HepG2 (cell line): ENCODE data around the gene C22orf39. TPM values are rescaled to one million over a fixed set of nuclear protein-coding genes. Genes with fewer than 3 reads are reported as not detected.

Experiments
- ELK4 ChIP-seq: sonication (generic); formaldehyde crosslinking; IDR thresholded peaks from 2 replicates; pipeline ENCODE4 v1.9.0; 2021; ENCODE audit warnings: missing genetic modification reagents, borderline replicate concordance
- ESRRA ChIP-seq: sonication (generic); formaldehyde crosslinking; IDR thresholded peaks from 2 replicates; pipeline ENCODE4 v1.5.1; 2020; ENCODE audit warnings: mild to moderate bottlenecking, low read depth, missing genetic modification reagents
- FOXC1 ChIP-seq: sonication (generic); formaldehyde crosslinking; IDR thresholded peaks from 2 replicates; pipeline ENCODE4 v1.8.0; 2022; ENCODE audit warnings: mild to moderate bottlenecking, missing genetic modification reagents, borderline replicate concordance
- KLF11 ChIP-seq: IDR thresholded peaks from 2 replicates; pipeline ENCODE4 v1.6.1; 2016; ENCODE audit warnings: missing compliant biosample characterization
- MAX ChIP-seq: IDR thresholded peaks from 2 replicates; pipeline ENCODE4 v1.6.1; 2012; ENCODE audit warnings: inconsistent platforms
- MTERF4 ChIP-seq: sonication (generic); formaldehyde crosslinking; IDR thresholded peaks from 2 replicates; pipeline ENCODE4 v1.8.0; 2023; ENCODE audit warnings: mild to moderate bottlenecking, missing genetic modification reagents
- MXD1 ChIP-seq: sonication (generic); formaldehyde crosslinking; IDR thresholded peaks from 2 replicates; pipeline ENCODE4 v1.4.0; 2020; ENCODE audit warnings: mild to moderate bottlenecking, missing genetic modification reagents
- MXD3 ChIP-seq: IDR thresholded peaks from 2 replicates; pipeline ENCODE4 v1.6.1; 2016; ENCODE audit warnings: mild to moderate bottlenecking, missing biosample characterization, missing genetic modification reagents
- PLSCR1 ChIP-seq: sonication (generic); formaldehyde crosslinking; IDR thresholded peaks from 2 replicates; pipeline ENCODE4 v1.5.0; 2020; ENCODE audit warnings: missing genetic modification reagents, mild to moderate bottlenecking, borderline replicate concordance
- REL ChIP-seq: sonication (generic); formaldehyde crosslinking; conservative IDR thresholded peaks from 2 replicates; pipeline ENCODE4 v1.8.0; 2022; ENCODE audit warnings: mild to moderate bottlenecking, missing genetic modification reagents, moderate library complexity
- SMYD3 ChIP-seq: sonication (generic); formaldehyde crosslinking; IDR thresholded peaks from 2 replicates; pipeline ENCODE4 v1.8.1; 2023; ENCODE audit warnings: mild to moderate bottlenecking, missing genetic modification reagents
- SP5 ChIP-seq: IDR thresholded peaks from 2 replicates; pipeline ENCODE4 v1.6.1; 2016; ENCODE audit warnings: low read depth, borderline replicate concordance
- TFDP2 ChIP-seq: sonication (generic); formaldehyde crosslinking; IDR thresholded peaks from 2 replicates; pipeline ENCODE4 v1.4.0; 2020; ENCODE audit warnings: missing genetic modification reagents
- ZFP90 ChIP-seq: sonication (generic); formaldehyde crosslinking; IDR thresholded peaks from 2 replicates; pipeline ENCODE4 v1.8.0; 2022; ENCODE audit warnings: missing genetic modification reagents, mild to moderate bottlenecking, inconsistent platforms, borderline replicate concordance
- ZGPAT ChIP-seq: IDR thresholded peaks from 2 replicates; pipeline ENCODE4 v1.6.1; 2016; ENCODE audit warnings: mild to moderate bottlenecking
- ZHX1 ChIP-seq: sonication (generic); formaldehyde crosslinking; IDR thresholded peaks from 2 replicates; pipeline ENCODE4 v1.8.1; 2022; ENCODE audit warnings: low read depth, mild to moderate bottlenecking, missing genetic modification reagents
- ZNF20 ChIP-seq: sonication (generic); formaldehyde crosslinking; IDR thresholded peaks from 2 replicates; pipeline ENCODE4 v1.4.0; 2020; ENCODE audit warnings: mild to moderate bottlenecking, moderate library complexity, missing genetic modification reagents
- ZNF317 ChIP-seq: sonication (generic); formaldehyde crosslinking; IDR thresholded peaks from 2 replicates; pipeline ENCODE4 v1.5.0; 2020; ENCODE audit warnings: mild to moderate bottlenecking, missing genetic modification reagents
- ZNF607 ChIP-seq: sonication (generic); formaldehyde crosslinking; IDR thresholded peaks from 2 replicates; pipeline ENCODE4 v1.5.1; 2020; ENCODE audit warnings: missing genetic modification reagents, mild to moderate bottlenecking, borderline replicate concordance
- ZNF678 ChIP-seq: sonication (generic); formaldehyde crosslinking; IDR thresholded peaks from 2 replicates; pipeline ENCODE4 v1.4.0; 2020; ENCODE audit warnings: mild to moderate bottlenecking, missing genetic modification reagents
- polyA plus RNA-seq, 8 experiments: library from polyadenylated mRNA; depleted of rRNA in 3 of 8; stranded (reverse) in 7 of 8; unstranded in 1 of 8; fragments of >200 nt; fragmentation: Illumina TruSeq in 4 of 8; extraction: Trizol in 4 of 8; gene quantifications; 2 replicates each; pipeline versions ENCODE4 v1.2.1 to v1.2.3, GENCODE V29; 2011 to 2016; ENCODE audit warnings: low read depth in 4 of 8, missing spikeins in 1 of 8, mixed read lengths in 1 of 8; ENCODE audit not compliant: insufficient read depth in 1 of 8
- total RNA-seq, 5 experiments: library from RNA; depleted of rRNA; stranded (reverse); fragments of >200 nt; fragmentation: Illumina TruSeq; extraction: Trizol; gene quantifications; 2 replicates each; pipeline ENCODE4 v1.2.3, GENCODE V29; 2016; ENCODE audit warnings: low read depth in 1 of 5

C22orf39 gene
- total and polyA plus RNA-seq, 2 of the 13 experiments (the other 11 are each of a cell fraction or from before 2014, with no cell fraction given), result 23.4 to 26.4 TPM

- TF ChIP-seq ZGPAT (CRISPR knock-in tag) (peak; percentile 54; the same call in 1 of the 2 replicates), PLSCR1 (CRISPR knock-in tag) (no peak), MXD3 (CRISPR knock-in tag) (no peak), ELK4 (CRISPR knock-in tag) (peak; percentile 74; the same call in 1 of the 2 replicates), ZNF20 (CRISPR knock-in tag) (no peak), MAX (peak; percentile 21; the same call in 1 of the 2 replicates), SMYD3 (CRISPR knock-in tag) (no peak), ZNF678 (CRISPR knock-in tag) (no peak), MXD1 (CRISPR knock-in tag) (0 out of 2 replicates have a peak, but pooled peaks have one; percentile 38), KLF11 (CRISPR knock-in tag) (no peak), ZFP90 (CRISPR knock-in tag) (no peak), REL (CRISPR knock-in tag) (no peak), ESRRA (no peak), SP5 (CRISPR knock-in tag) (no peak), MTERF4 (CRISPR knock-in tag) (no peak), FOXC1 (CRISPR knock-in tag) (no peak), ZNF607 (no peak), ZHX1 (no peak), TFDP2 (CRISPR knock-in tag) (0 out of 2 replicates have a peak, but pooled peaks have one; percentile 55), ZNF317 (CRISPR knock-in tag) (0 out of 2 replicates have a peak, but pooled peaks have one; percentile 23)
Measured at GRCh38 chr22:19478901-19479354, 31.4 kb upstream of the C22orf39 start, which contains the start of gene UFD1 (continued).
